C4-2B (cell line): ENCODE measurements around the gene BRI3.

Experiments used
- CTCF ChIP-seq: fragments of 450-650 bp; conservative IDR thresholded peaks from 2 replicates; pipeline ENCODE4 v1.5.1; 2017; ENCODE audit warnings: mild to moderate bottlenecking
- ZFX ChIP-seq: fragments of 450-650 bp; IDR thresholded peaks from 2 replicates; pipeline ENCODE4 v1.6.1; 2017

DNA sequence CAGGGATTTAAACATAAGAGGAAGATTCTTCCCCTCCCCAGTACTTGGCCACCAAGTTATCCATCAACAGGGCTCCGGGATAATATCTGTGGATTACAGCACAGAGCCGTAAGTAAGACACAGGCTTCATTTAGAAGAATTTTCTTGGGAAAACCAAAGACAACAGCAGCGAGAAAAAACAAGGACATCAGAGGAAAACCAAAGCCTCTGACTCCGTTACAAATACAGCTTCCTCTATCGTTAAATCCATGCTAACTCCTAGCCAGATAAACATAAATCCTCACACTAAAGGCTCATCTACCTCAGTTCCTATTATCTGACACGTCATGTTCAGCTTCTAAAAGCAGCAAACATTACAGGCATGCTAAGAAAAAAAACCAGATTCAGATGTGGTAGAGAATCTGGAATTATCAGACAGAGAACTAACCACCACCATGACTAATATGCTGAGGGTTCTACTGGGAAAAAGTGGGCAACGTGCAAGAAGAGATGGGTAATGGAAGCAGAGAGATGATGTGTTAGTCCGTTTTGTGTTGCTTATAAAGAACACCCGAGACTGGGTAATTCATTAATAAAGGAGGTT, 48.4 kb downstream of the BRI3 start:
- TF ChIP-seq CTCF (no peak), ZFX (no peak)
